Thyroid gland (tissue), 4 donors: ENCODE data around the gene TPSG1. TPM values are rescaled to one million over a fixed set of nuclear protein-coding genes. Genes with fewer than 3 reads are reported as not detected.

Source experiments
- DNase-seq, 2 donors: peaks; one replicate each; pipeline ENCODE4 v3.0.0-alpha.2; 2019
- H3K27ac ChIP-seq, 3 donors: fragments of 200-600 bp; sonication (generic); 1 replicate in 2 of 3; 2 replicates in 1 of 3; pipeline ENCODE4 v1.5.1; 2016 to 2019; ENCODE audit warnings: mild to moderate bottlenecking in 1 of 3, moderate library complexity in 1 of 3
- H3K27me3 ChIP-seq: fragments of 200-600 bp; sonication (generic); one replicate; pipeline ENCODE4 v1.5.1; 2019
- H3K36me3 ChIP-seq, 2 donors: fragments of 200-600 bp; sonication (generic); one replicate each; pipeline ENCODE4 v1.5.1; 2016 to 2019
- H3K4me1 ChIP-seq, 2 donors: fragments of 200-600 bp; sonication (generic); one replicate each; pipeline ENCODE4 v1.5.1; 2017 to 2019
- H3K4me3 ChIP-seq, 3 donors: fragments of 200-600 bp; sonication (generic); replicated peaks in 1 of 3; 1 replicate in 2 of 3; 2 replicates in 1 of 3; pipeline ENCODE4 v1.5.1; 2016; ENCODE audit warnings: mild to moderate bottlenecking in 1 of 3
- H3K9me3 ChIP-seq: fragments of 200-600 bp; sonication (generic); one replicate; pipeline ENCODE4 v1.5.1; 2017
- CTCF ChIP-seq, 6 experiments: fragments of 200-600 bp in 3 of 6; fragments of 450-650 bp in 3 of 6; sonication (generic) in 3 of 6; IDR thresholded peaks; one replicate each; pipeline ENCODE4 v1.5.1; 2016 to 2019; ENCODE audit warnings: antibody characterized with exemption in 6 of 6, mild to moderate bottlenecking in 2 of 6, inconsistent platforms in 1 of 6, moderate library complexity in 1 of 6
- POLR2A ChIP-seq, 2 donors: fragments of 450-650 bp; IDR thresholded peaks; one replicate each; pipeline ENCODE4 v1.6.1; 2017; ENCODE audit warnings: antibody characterized with exemption in 2 of 2, mild to moderate bottlenecking in 2 of 2, moderate library complexity in 1 of 2
- WGBS, 2 donors: methylation state at CpG; one replicate each; pipeline ENCODE4 v1.1.5; 2017; 5-methylcytosine and 5-hydroxymethylcytosine counted together
- intact Hi-C: fragments of 100-400 bp; cut with DNase I; formaldehyde crosslinking; loops from one replicate; pipeline ENCODE4 v1.15.1; 2023
- total RNA-seq, 4 donors: library from RNA; depleted of rRNA; stranded (reverse); fragments of >200 nt; gene quantifications; one replicate each; pipeline ENCODE4 v1.2.3, GENCODE V29; 2016

Gene TPSG1
- total RNA-seq, 4 donors from 2014 or later: not detected

GRCh38 chr16:1260101-1260680 is 35.1 kb upstream of the TPSG1 start:
- intact Hi-C loops: no loop called here
- H3K36me3 ChIP-seq: no peaks in the 10 kb centered on the region
- no peak for DNase-seq
- H3K9me3 ChIP-seq: no peaks in the 10 kb centered on the region
- no peaks in the 10 kb centered on the region for H3K27me3 ChIP-seq
- H3K4me3 ChIP-seq: no peak overlapping the region
- peaks cover 0 to 3% of the 10 kb centered on the region in 2 donors for H3K4me1 ChIP-seq
- H3K27ac ChIP-seq: no peak overlapping the region
- 76 to 82% methylated on average over 20 of the region's 36 CpGs for WGBS, 2 donors
- no peak for TF ChIP-seq POLR2A (IDR thresholded peaks at IDR 0.05)
- no peak for TF ChIP-seq CTCF (IDR thresholded peaks at IDR 0.05)

- intact Hi-C loops: no loop called here
- no peak overlapping the region for H3K27ac ChIP-seq
- no peaks in the 10 kb centered on the region for H3K36me3 ChIP-seq
- 44 to 57% methylated on average over 6 to 8 of the region's 11 CpGs for WGBS, 2 donors
- no peak overlapping the region for H3K4me3 ChIP-seq
- no peaks in the 10 kb centered on the region for H3K9me3 ChIP-seq
- no peak for DNase-seq
- no peaks in the 10 kb centered on the region for H3K27me3 ChIP-seq
- peaks cover 0 to 3% of the 10 kb centered on the region in 2 donors for H3K4me1 ChIP-seq
- TF ChIP-seq CTCF (IDR thresholded peaks at IDR 0.05) (no peak), POLR2A (IDR thresholded peaks at IDR 0.05) (no peak)
Observed at GRCh38 chr16:1259760-1260068, 34.6 kb upstream of the TPSG1 start.

GRCh38 chr16:1258906-1259759 is 34.1 kb upstream of the TPSG1 start:
- Histone ChIP-seq H3K4me1 (peaks cover 0 to 3% of the 10 kb centered on the region in 2 donors), H3K27ac (no peak overlapping the region), H3K36me3 (no peaks in the 10 kb centered on the region), H3K27me3 (no peaks in the 10 kb centered on the region), H3K9me3 (no peaks in the 10 kb centered on the region), H3K4me3 (no peak overlapping the region)
- 16 to 23% methylated on average over 7 to 32 of the region's 42 CpGs for WGBS, 2 donors
- TF ChIP-seq POLR2A (IDR thresholded peaks at IDR 0.05) (no peak), CTCF (IDR thresholded peaks at IDR 0.05) (no peak)
- DNase-seq: no peak
- intact Hi-C loops: no loop called here

- Histone ChIP-seq H3K36me3 (no peaks in the 10 kb centered on the region), H3K9me3 (no peaks in the 10 kb centered on the region)
- no peak for TF ChIP-seq POLR2A (IDR thresholded peaks at IDR 0.05)
- TF ChIP-seq CTCF (IDR thresholded peaks at IDR 0.05): no peak
Observed at GRCh38 chr16:1258225-1258600, 33.1 kb upstream of the TPSG1 start.

GRCh38 chr16:1257561-1258224 is 32.6 kb upstream of the TPSG1 start:
- intact Hi-C loops: no loop called here
- H3K4me3 ChIP-seq: no peak overlapping the region
- TF ChIP-seq POLR2A (IDR thresholded peaks at IDR 0.05): no peak
- TF ChIP-seq CTCF (IDR thresholded peaks at IDR 0.05): no peak
- no peak for DNase-seq
- H3K36me3 ChIP-seq: no peaks in the 10 kb centered on the region
- peaks cover 0 to 3% of the 10 kb centered on the region in 2 donors for H3K4me1 ChIP-seq
- H3K9me3 ChIP-seq: no peaks in the 10 kb centered on the region
- H3K27me3 ChIP-seq: no peaks in the 10 kb centered on the region
- 82 to 89% methylated on average over 18 to 19 of the region's 34 CpGs for WGBS, 2 donors
- no peak overlapping the region for H3K27ac ChIP-seq

More at GRCh38 chr16:1258225-1258600, 33.1 kb upstream of the TPSG1 start:
- WGBS, 2 donors: 67 to 74% methylated on average over 5 to 8 of the region's 12 CpGs
- no peak for DNase-seq
- Histone ChIP-seq H3K27ac (no peak overlapping the region), H3K4me1 (peaks cover 0 to 3% of the 10 kb centered on the region in 2 donors), H3K27me3 (no peaks in the 10 kb centered on the region), H3K4me3 (no peak overlapping the region)
- intact Hi-C loops: no loop called here
